Brain pericyte (primary cell): ENCODE results near the gene ALG2.

ENCODE experiments used
- DNase-seq: peaks from one replicate; pipeline ENCODE4 v3.0.0-alpha.2; 2012; ENCODE audit warnings: low read depth, low spot score

ALG2 gene

DNA sequence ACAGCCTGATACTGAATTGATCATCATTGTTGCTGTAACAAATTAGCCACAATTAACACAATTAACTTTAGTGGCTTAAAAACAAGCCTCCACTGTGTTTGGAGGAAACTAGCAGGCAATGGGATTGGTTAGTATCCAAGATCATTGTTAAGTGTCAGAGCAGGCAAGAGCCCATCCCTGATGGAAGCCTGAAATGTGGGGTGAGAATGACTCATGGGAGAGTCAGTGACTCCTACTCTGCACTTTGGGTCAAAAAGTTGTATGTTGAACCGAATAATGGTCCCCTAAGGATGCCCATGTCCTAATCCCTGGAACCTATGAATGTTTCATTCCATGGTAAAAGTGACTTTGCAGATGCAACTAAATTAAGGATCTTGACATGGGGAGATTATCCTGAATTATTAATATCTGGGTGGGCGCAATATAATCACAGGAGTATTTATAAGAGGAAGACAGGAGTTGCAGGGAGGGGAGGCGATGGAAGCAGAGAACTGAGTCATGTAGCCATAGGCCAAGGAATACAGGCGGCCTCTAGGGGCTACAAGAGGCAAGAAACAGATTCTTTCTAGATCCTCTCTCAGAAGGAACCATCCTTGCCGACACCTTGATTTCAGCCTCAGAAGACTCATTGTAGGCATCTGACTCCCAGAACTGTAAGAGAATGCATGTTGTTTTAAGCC, 28.8 kb downstream of the ALG2 start:
- no peak for DNase-seq

DNA sequence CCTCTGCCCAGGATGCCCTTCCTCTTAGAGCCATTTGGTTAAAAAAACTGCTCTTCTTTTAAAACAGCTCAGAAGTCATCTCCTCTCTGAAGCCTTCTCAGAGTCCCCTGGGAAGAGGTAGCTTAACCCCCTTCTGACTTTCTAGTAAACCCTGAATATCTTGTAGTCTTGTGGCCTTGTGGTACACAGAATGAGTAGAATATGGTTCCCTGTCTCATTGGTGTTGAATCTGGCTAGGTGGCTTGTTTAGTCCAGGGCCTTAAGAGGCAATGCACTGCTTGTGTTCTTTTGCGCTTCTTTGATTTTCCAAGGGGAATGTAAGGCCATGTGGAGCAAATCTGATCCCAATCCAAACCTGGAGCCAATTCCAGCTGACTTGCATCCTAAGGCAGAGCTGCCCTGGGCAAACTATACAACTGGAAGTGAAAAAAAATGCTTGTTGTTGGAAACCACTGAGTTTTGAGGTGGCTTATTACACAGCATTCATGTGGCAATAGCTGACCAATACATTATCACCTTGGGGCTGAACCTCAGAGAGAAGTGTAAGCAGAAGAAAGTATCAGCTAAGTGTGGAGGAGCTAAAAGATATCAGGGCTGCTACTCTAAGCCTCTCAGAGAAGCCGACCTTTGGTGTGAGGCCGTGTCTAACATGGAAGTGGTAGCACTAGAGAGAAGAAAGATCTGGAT, 31.0 kb downstream of the ALG2 start:
- no peak for DNase-seq

DNA sequence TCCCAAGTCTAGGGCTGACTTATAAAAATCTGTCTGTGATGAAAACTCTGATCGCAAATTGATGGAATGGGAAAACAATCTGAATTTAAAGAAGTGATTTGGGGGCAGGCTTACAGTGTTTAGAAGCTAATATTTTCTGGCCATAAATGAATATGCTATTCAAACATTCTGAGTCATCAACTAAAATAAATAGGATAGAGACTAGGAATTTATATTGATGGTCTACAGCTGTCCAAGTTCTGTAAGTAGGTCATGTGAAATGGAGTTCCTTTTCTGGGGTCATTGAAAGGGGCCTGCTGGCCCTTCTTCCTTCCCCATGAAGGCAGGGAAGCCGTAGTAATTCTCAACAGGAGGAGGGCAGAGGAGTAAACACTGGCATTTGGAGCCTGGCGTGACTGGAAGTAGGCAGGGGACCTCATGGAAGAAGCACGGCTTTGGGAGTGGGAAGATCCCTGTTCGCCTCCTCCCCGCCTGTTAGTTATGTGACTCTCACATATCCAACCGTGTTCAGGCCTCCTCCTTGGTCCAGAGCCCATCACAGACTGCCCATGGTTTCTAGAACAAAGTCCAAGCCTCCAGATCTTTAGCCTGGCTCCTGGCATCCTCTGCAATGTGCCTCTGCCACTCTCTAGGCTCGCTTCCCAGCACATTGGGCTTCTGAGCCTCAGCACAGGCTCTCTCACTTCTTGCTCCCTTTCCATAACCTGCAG, 31.7 kb downstream of the ALG2 start:
- peak; percentile 6 for DNase-seq

DNA sequence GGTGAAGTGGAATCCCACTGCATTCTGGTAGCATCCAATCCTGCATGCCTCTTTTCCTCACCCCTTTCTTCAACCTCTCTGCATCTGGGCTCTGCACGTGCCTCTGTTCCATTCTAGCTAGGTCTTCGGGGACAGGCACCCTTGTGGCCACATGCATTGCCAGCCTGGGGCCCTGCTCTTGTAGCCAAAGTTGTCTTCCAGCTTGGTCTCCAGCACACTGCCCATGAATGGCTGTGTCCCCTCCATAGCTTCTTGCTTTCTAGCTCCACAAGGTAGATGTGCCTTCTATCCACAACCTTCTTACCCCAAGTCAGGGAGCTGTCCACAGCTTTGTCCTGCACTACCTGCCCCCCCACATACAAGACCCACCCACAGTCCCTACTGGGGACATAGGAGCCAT, 32.6 kb downstream of the ALG2 start:
- no peak for DNase-seq

DNA sequence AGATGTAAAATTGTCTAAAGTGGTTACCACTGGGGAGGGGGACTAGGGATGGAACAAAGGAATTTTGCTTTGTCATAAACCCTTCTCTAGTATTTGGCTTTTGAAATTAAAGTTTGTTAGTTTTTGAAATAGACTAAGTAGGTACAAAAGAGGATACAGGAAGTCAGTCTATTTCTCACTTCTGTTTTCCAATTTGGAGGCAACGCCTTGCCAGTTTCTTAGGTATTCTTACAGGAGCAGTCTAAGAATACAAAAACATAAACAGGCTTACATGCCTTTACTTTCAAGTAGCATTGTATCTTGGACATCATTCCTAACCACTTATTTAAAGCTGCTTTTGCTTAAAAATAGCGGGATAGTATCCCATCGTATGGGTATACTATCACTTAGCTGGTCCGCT, 34.4 kb downstream of the ALG2 start:
- DNase-seq: no peak

DNA sequence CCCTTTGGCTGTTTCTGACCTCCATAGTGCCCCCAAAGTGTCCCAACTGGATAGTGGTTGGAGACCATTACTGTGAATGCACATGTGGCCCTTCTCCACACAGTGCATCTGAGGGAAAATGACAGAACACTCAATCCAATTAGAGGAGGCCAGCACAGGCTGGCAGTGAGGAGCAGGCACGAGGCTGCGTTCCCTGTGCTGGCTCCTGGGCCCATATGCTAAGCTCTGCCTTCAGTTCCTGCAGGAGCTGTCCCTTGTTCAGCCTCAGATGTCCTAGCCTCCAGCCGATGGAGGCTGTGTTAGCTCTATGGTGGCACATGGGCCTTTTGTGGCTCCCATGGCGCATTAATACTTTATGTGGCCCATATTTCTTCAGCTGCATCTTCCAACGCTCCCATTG, 35.8 kb downstream of the ALG2 start:
- no peak for DNase-seq

DNA sequence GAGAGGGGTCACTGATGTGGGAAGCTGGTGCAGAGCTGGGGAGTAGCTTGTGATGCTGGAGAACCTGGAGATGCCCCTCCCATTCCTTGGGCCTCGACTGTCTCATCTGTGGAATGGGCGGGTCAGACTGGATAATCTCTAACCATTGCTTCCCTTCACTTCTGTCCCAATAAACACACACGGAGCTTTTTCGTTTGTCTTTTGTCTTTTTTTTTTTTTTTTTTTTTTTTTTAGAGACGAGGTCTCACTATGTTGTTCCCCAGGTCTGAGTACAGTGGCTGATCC, 36.5 kb downstream of the ALG2 start:
- no peak for DNase-seq

DNA sequence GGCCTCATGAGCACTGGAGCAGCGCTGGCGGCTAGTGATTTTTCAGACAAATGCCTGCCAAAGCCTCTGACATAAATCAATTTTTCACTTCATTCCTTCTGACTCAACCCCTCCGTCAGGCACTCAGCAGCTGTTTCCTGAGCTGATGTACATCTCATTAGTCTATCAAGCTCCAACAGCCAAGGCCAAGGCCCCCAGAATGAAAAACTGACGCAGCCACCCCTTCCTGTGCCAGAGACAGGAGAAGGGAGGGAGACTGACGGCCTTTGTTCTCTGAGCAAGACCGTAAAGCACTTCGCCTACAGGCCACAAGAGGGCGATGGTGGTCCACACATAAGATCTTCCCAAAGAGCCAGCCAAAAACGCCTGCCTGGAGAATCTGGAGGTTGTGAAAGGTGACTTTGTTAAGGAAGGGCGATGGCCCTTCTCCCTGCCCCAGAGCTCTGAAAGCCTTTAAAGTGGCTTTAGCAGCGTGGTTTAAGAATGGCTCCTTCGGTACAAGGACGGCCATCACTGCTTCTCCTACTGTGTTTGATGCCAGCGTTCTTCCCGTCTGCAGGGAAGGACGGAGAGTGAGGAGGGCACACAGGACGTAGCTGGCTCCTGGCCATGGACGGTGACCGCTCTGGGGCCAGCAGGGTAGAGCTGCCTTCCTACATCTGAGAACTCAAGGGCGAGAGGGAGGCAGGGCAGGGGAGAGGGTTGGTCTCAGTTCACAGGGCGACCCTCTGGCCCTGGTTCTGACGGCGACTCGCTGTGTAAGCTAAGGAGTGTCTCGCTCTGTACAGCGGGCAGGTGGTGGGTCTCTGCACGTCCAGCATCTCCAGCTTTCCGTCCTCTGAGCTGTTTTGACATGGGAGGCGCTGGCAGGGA, 37.0 kb downstream of the ALG2 start:
- DNase-seq: peak; percentile 46

DNA sequence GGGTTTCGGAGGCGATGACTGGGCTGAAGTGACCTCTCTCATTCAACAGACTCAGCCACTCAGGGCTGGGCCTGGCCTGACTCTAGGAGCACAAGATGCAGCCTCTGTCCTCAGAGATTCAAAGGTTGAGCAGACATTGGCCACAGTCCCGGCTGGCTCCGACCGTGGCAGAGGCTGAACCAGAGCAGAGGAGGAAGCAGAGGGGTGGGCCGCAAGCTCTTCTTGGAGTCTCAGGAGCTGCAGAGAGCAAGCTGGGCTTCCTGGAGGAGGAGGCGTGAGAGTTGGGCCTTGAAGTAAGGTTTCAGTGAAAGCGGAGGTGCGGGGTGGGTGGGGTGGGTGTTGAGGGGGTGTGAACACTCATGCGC, 37.6 kb downstream of the ALG2 start:
- no peak for DNase-seq

DNA sequence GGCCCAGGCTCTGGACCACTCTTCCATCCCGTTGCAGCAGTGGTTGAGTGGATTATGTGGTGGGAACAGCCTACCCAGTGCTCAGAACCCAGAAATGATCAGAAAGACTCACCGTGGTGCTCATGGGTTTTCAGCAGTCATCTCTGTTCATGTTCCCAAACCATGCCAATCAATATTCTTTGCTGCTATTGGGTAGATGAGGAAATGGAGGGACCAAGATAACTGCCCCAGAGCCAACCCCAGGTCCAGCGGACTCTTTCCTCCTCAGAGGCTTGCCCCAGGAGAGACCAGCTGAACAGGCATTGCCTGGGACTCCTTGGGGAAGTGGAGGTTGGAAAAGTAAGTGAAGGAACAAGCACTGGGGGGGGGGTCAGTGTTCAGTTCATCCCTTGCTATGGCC, 38.1 kb downstream of the ALG2 start:
- no peak for DNase-seq

DNA sequence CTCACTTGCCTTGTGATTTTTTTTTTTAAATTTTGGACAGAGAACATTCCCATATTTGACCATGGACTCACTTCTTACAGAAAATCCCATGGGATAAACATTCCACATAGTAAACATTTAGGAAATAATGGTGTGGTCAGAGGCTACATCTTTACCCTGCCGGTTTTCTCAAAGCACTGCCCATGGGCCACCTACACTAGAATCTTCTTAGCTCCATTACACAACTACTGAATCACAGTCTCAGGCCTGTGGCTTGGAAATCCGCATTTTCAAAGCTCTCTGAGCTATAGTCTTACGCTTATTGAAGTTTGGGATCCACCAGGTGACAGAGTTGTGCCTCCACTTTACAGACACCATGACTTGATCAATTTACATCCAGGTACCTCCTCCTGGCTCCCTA, 39.4 kb downstream of the ALG2 start:
- no peak for DNase-seq

DNA sequence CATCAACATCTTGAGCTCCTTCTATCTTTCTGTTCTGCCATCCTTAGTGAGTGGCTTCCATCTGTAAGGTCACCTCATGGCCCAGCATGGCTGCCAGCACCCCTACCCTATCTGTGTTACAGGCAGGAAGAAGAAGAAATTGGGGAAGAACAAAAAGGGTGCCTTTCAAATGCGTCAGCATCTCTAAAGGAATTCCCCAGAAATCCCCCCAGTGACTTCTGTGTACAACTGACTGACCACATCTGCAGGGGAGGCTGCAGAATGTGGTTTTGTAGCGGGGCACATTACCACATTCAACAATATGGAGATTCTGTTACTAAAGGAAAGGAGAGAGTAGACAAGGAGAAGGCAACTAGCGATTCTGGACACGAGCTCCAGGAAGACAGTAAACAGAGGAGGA, 40.1 kb downstream of the ALG2 start:
- DNase-seq: no peak

DNA sequence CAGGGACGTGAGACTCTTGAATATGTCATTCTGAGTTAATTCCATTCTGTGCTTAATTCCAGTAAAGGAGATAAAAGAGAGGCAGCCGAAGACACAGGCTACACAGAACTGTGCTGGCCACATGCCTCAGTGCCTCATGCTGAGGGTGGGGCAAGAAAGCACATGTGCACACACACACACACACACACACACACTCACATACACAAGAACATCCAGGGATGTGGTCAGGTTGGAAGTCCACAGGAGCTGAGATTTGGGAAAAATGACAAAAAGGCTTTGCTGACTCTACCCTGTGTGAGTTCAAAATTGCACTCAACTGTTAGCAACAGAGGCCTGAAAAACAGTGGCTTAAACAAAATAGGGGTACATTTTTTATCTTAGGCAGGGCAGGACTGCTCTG, 40.5 kb downstream of the ALG2 start:
- no peak for DNase-seq

DNA sequence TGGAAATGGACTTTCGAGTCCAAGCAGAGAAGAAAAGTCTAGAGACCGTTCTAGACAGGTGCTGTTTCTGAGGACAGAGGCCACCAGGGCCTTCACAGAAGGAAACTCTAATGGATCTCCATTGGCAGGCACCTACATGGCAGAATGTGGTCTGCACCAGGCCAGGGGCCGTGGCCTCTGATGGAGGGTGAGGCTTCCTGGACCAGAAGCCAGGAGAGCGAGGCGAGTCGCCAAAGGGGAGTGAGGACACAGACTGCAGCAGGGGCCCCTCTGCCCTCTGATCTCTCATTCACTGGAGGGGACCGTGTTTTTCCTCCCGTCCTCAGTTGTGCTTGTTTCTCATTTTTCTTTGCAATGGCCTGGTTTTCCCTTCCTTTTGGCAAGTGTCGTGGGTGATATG, 41.1 kb downstream of the ALG2 start:
- DNase-seq: no peak

DNA sequence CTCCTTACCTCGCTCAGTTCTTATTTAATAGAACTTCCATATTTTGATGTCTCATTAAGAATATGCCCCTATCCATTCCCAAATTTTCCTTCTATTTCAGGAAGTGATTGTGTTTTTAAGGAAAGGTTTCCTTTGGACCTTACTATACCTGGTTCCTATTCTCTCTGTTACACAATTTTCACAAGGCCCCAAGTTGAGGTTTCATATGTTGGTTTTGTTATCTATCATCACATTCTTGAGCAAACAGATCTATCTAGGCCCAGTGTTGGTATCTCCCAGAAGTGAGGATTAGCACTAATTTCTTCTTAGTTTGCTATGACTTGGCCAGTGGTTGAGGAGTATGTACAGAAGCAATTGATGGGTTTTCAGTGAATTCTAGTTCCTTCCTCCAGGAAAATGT, 41.5 kb downstream of the ALG2 start:
- no peak for DNase-seq

DNA sequence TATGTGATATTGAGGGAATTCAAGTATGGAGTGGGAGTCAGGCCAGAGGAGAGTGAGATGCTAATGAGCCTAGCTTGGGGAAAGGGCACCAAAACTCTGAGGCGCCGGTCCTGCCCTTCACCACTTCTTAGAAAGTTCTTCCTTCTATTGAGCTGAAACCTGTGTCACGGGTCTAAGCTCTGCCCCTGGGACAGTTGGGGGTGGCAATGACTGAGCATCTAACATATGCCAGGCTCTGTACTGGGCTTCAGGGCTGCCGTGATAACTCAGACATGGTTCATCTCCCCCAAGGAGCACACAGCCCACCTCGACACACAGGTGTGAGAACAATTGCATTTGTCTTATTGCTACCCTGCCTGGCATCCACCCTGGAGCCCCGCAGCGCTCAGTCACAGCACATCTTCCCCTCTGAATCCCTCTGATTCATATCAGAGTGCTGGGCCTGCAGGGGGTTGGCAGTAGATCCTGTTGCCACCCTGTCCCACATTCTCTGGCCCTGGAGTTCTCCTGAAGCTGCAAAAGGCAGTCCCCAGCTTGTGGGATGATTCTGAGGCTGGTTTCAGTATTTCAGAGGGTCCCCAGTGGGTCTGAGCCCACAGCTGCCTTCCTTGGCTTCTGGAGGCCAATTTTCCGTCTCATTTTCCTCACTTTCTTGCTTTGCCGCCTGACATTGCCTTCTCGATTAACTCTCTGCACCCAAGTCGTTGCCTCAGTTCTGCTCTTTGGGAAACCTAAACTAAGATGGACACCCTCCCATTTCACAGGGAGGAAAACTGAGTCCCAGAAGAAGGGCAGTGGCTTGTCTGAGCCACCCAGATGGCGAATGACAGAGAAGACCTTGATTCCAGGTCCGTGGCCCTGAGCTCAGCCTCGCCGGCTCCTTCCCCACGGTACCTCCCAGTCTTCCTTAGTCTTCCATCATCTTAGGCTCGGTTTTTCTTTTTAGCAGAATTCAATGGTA, 42.5 kb downstream of the ALG2 start:
- no peak for DNase-seq

DNA sequence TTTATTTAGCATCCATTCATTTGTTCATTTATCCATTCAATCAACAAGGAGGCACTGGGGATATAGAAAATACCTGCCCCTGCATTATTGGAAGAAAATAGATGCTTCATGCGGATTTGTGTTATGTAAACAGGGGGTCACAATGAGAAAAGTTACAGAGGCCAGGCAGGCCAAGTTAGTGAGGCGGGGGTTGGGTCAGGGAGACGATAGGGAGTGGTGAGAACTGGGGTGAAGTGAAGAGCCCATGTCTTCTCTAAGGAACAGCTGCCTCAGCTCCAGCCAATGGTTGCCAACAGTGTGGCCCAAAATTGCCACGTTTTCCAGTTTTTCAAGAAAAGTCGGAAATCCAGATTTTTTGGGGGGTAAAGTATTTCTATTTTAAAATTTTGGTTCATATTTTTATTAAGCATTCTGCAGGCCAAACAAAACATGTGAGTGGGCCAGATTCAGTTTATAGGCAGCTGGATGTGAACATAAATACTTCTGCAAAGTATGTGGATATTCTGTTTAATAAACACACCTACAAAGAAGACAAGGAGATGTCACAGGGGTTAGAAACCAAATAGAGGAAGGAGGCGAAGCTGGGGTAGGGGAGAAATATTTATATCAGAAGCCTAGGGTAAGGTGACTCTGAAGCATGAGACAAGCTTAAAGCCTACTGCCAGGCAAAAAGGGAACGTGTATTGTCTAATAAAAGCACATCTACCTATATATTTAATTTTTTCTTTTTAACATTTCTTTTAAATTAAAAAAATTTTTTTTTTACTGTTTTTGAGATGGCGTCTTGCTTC, 44.0 kb downstream of the ALG2 start:
- no peak for DNase-seq

DNA sequence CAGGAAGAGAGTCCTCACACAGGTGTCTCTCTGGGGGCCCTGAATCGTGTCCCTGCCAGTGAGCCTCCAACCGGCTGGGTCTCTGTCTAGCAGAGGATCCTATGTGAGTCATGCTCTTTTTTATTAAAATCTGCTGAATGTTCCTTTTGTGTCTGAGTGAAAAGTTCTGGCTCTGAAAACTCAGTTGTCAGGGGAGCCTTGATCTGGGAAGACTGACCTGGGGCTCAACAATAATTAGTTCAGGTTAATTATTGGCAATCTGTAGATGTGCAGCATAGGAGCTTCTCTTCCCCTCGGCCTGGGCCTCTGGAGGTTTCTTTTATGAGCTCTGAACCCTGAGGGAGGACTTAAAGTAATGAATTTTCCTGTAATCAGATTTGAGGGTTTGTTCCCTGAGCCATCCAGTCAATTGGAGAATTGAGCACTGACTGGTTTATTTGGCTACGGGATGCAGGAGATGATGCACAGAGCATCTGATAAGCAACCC, 45.2 kb downstream of the ALG2 start:
- no peak for DNase-seq

DNA sequence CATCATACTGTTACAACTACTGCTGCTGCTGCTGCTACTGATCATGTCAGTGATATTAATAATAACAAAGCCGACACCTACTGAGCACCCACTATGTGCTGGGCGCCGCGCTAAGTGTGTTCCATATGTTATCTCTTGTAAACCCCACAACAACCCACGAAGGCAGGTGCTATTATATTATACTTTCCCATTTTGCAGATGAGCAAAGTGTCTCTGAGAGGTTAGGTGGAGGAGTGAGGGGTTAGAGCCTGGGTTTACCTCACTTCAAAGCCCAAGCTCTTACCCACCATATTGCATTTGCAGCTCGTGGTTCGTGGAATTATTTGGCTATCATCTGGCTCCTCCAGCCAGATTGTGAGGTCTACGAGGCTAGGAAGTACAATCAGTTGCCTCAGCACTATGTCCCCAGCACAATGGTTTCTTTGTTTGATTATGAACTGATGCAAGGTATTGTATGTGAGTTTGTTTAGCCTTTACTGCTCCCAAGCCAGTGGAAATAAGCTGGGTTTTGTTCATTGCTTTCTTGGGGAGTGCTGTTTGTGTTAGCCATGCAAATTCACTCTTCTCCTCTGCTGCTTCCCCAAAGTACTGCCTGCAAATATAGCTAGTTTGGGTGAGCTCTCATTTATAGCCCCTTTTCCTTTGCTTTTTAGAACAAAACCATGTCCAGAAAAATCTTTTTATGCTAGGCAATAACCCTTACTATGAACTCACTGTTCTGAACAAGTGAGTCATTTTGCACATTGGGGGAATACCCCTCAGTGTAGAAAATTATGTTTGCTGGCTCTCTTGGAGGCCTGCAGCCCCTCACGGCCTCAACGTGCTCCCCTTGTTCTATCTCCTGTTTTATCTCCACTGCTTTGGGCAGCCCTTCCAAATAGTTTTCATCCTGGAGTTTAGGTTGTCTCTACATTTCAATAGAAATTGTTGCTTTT, 47.9 kb downstream of the ALG2 start:
- no peak for DNase-seq
